SK-N-SH treated with all-trans-retinoic acid at 6 μM for 48 hours (cell line): ENCODE measurements around the gene SDK1.

ENCODE experiments used
- ESRRG ChIP-seq: fragments of 250-450 bp; sonication (Bioruptor Pico); IDR thresholded peaks from 2 replicates; pipeline ENCODE4 v1.6.1; 2021; ENCODE audit warnings: mild to moderate bottlenecking
- ZFP30 ChIP-seq: fragments of 450-650 bp; formaldehyde crosslinking; IDR thresholded peaks from 2 replicates; pipeline ENCODE4 v1.5.0; 2022; ENCODE audit warnings: mild to moderate bottlenecking, moderate library complexity

DNA sequence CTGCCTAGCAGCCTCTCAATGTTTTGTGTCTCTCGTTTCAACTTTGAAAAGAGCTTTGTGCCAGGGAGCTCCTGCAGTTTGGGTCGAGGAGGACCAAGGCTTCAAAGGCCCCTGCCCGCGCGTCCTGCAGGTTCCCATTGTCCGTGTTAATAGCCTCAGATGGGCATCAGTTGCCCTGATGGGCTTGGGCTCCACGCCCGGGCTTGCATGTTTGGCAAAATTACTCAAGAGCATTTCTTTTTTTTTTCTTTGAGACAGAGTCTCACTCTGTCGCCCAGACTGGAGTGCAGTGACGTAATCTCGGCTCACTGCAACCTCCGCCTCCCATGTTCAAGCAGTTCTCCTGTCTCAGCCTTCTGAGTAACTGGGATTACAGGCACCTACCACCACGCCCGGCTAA is 636.6 kb downstream of the SDK1 start:
- TF ChIP-seq ZFP30 (no peak), ESRRG (no peak)
